GM12878 (cell line): ENCODE measurements around the gene SUPT3H. TPM values are rescaled to one million over a fixed set of nuclear protein-coding genes. Genes with fewer than 3 reads are reported as not detected.

Experiments used
- ASH2L ChIP-seq: fragments of 300-600, 200-600 bp; sonication (generic); IDR thresholded peaks from 2 replicates; pipeline ENCODE4 v1.6.1; 2017; ENCODE audit warnings: low read depth, mild to moderate bottlenecking, borderline replicate concordance
- EGR1 ChIP-seq, 2 experiments: IDR thresholded peaks; 1 replicate in 1 of 2; 2 replicates in 1 of 2; pipeline ENCODE4 v1.6.1; 2011 to 2012; ENCODE audit warnings: low read depth in 2 of 2, low read length in 2 of 2, borderline replicate concordance in 1 of 2, mild to moderate bottlenecking in 1 of 2, moderate library complexity in 1 of 2
- IRF4 ChIP-seq: IDR thresholded peaks from 2 replicates; pipeline ENCODE4 v1.6.1; 2011; ENCODE audit warnings: low read depth, low read length
- KLF5 ChIP-seq: fragments of 450-650 bp; IDR thresholded peaks from 2 replicates; pipeline ENCODE4 v1.6.1; 2014; ENCODE audit warnings: mild to moderate bottlenecking; ENCODE audit not compliant: partially characterized antibody
- MEF2A ChIP-seq: IDR thresholded peaks from 2 replicates; pipeline ENCODE4 v1.6.1; 2011; ENCODE audit warnings: low read depth, mild to moderate bottlenecking, low read length, moderate library complexity; ENCODE audit not compliant: insufficient read depth
- MTA3 ChIP-seq: IDR thresholded peaks from 2 replicates; pipeline ENCODE4 v1.6.1; 2012; ENCODE audit warnings: low read length, inconsistent platforms, borderline replicate concordance
- POLR2AphosphoS2 ChIP-seq: IDR thresholded peaks from 2 replicates; pipeline ENCODE4 v1.6.1; 2011; ENCODE audit warnings: low read depth, mild to moderate bottlenecking, low read length, improper control_type of control experiment, moderate library complexity
- SMARCA5 ChIP-seq: fragments of 450-650 bp; IDR thresholded peaks from 2 replicates; pipeline ENCODE4 v1.6.1; 2017; ENCODE audit warnings: mild to moderate bottlenecking
- SP1 ChIP-seq: IDR thresholded peaks from one replicate; pipeline ENCODE4 v1.6.1; 2011; ENCODE audit warnings: low read depth, low read length
- SREBF1 ChIP-seq: IDR thresholded peaks from 2 replicates; pipeline ENCODE4 v1.6.1; 2012; ENCODE audit warnings: mild to moderate bottlenecking, low read length
- STAT1 ChIP-seq: fragments of 450-650 bp; conservative IDR thresholded peaks from 2 replicates; pipeline ENCODE4 v1.6.1; 2014; ENCODE audit warnings: antibody characterized with exemption, mild to moderate bottlenecking
- TAF1 ChIP-seq: IDR thresholded peaks from 2 replicates; pipeline ENCODE4 v1.6.1; 2011; ENCODE audit warnings: mild to moderate bottlenecking, low read depth, low read length, borderline replicate concordance
- TARDBP ChIP-seq: IDR thresholded peaks from 2 replicates; pipeline ENCODE4 v1.6.1; 2016; ENCODE audit warnings: borderline replicate concordance
- YY1 ChIP-seq: IDR thresholded peaks from 2 replicates; pipeline ENCODE4 v1.6.1; 2011; ENCODE audit warnings: low read depth, mild to moderate bottlenecking, low read length
- ZNF384 ChIP-seq: IDR thresholded peaks from 2 replicates; pipeline ENCODE4 v1.6.1; 2012; ENCODE audit warnings: low read depth, mild to moderate bottlenecking, low read length, improper control_type of control experiment, borderline replicate concordance
- polyA plus RNA-seq, 11 experiments: library from polyadenylated mRNA; depleted of rRNA in 4 of 11; unstranded in 6 of 11; stranded (reverse) in 5 of 11; fragments of >200 nt; fragmentation: Nextera tagmentation in 4 of 11; fragmentation: Illumina TruSeq in 1 of 11; extraction: Ambion mirVana in 4 of 11; extraction: Trizol in 1 of 11; gene quantifications; 1 replicate in 1 of 11; 2 replicates in 10 of 11; pipeline versions ENCODE4 v1.2.1 to v1.2.3, GENCODE V29; 2011 to 2016; ENCODE audit warnings: inconsistent platforms in 2 of 11, missing spikeins in 2 of 11, low read depth in 1 of 11
- total RNA-seq, 4 experiments: library from RNA; depleted of rRNA in 3 of 4; stranded (reverse); fragments of >200 nt in 3 of 4; fragmentation: Illumina TruSeq in 1 of 4; extraction: Trizol in 1 of 4; gene quantifications; 2 replicates each; pipeline versions ENCODE4 v1.2.1 to v1.2.3, GENCODE V29; 2013 to 2021
- TF ChIP-seq, protein P1 (sequence below): fragments of 450-650 bp; IDR thresholded peaks from 2 replicates; pipeline ENCODE4 v1.6.1; 2017; ENCODE audit warnings: mild to moderate bottlenecking
- TF ChIP-seq, protein P2 (sequence below): fragments of 450-650 bp; IDR thresholded peaks from 2 replicates; pipeline ENCODE4 v1.6.1; 2017; ENCODE audit warnings: borderline replicate concordance
- TF ChIP-seq, protein P3 (sequence below): fragments of 450-650 bp; IDR thresholded peaks from 2 replicates; pipeline ENCODE4 v1.6.1; 2017; ENCODE audit warnings: mild to moderate bottlenecking, moderate library complexity
- TF ChIP-seq, protein P4 (sequence below): IDR thresholded peaks from 2 replicates; pipeline ENCODE4 v1.6.1; 2012; ENCODE audit warnings: low read length, inconsistent platforms
- TF ChIP-seq, protein P5 (sequence below): fragments of 150-350 bp; IDR thresholded peaks from 2 replicates; pipeline ENCODE4 v1.6.1; 2014; ENCODE audit warnings: mild to moderate bottlenecking, low read depth, low read length

The SUPT3H gene
- total and polyA plus RNA-seq, 10 of the 15 experiments (the other 5 are each of a cell fraction or from before 2014, with no cell fraction given), result 0.51 to 3.7 (median 2.0) TPM

DNA sequence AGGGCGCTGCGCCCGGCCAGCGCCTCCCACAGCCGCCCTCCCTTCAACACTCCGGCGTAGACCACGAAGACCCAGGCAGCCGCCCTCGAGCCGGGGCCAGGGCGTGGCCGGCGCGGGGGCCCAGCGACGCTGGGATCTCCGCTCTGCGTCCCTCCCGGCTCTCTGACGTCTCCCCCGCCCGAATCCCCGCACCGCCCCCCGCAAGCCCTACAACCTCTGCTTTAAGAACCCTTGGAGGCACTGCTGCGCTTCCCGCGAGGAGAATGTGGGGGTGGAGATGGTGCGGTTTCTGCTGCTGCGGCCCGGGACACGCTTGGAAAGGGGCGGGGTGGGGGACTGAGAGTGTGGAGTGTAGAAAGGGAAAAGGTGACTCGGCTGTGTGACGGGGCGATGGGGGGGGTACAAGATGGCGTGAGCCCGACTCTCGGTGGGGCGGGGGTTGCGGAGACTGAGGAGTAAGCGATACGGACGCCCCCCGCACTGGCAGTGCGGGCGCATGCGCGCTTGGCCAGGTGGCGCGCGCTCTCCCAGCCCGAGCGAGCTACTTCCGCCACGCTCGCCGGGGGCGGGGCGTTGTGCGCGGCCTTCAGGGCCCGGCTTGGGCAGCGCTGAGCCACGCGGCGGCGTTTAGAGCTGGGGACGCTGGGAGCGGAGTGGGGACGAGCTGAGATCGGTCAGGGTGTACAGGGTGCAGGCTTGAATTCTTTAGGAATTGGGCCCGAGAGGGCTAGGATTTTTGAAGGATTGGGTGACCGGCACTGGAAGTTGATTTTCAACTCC, at the start of gene SUPT3H (continued):
- TF ChIP-seq SMARCA5 (peak; percentile 92), ASH2L (no peak), YY1 (peak; percentile 87), POLR2AphosphoS2 (no peak; the same call in 1 of the 2 replicates), TARDBP (peak; percentile 24; the same call in 1 of the 2 replicates), EGR1 (IDR thresholded peaks at IDR 0.05; ENCODE audit: borderline replicate concordance in 1 of 2, low read depth in 2 of 2, low read length in 2 of 2) (peak in 1 of 2 experiments; percentile 38; a peak in 1 of 3 replicates), TAF1 (peak; percentile 56; the same call in 1 of the 2 replicates), SREBF1 (no peak), IRF4 (no peak), MEF2A (no peak), SP1 (no peak), STAT1 (no peak), MTA3 (no peak), ZNF384 (no peak), KLF5 (no peak)
- TF ChIP-seq, protein P1, sequence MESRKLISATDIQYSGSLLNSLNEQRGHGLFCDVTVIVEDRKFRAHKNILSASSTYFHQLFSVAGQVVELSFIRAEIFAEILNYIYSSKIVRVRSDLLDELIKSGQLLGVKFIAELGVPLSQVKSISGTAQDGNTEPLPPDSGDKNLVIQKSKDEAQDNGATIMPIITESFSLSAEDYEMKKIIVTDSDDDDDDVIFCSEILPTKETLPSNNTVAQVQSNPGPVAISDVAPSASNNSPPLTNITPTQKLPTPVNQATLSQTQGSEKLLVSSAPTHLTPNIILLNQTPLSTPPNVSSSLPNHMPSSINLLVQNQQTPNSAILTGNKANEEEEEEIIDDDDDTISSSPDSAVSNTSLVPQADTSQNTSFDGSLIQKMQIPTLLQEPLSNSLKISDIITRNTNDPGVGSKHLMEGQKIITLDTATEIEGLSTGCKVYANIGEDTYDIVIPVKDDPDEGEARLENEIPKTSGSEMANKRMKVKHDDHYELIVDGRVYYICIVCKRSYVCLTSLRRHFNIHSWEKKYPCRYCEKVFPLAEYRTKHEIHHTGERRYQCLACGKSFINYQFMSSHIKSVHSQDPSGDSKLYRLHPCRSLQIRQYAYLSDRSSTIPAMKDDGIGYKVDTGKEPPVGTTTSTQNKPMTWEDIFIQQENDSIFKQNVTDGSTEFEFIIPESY, result no peak
- TF ChIP-seq, protein P2, sequence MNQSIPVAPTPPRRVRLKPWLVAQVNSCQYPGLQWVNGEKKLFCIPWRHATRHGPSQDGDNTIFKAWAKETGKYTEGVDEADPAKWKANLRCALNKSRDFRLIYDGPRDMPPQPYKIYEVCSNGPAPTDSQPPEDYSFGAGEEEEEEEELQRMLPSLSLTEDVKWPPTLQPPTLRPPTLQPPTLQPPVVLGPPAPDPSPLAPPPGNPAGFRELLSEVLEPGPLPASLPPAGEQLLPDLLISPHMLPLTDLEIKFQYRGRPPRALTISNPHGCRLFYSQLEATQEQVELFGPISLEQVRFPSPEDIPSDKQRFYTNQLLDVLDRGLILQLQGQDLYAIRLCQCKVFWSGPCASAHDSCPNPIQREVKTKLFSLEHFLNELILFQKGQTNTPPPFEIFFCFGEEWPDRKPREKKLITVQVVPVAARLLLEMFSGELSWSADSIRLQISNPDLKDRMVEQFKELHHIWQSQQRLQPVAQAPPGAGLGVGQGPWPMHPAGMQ, result no peak
- TF ChIP-seq, protein P3, sequence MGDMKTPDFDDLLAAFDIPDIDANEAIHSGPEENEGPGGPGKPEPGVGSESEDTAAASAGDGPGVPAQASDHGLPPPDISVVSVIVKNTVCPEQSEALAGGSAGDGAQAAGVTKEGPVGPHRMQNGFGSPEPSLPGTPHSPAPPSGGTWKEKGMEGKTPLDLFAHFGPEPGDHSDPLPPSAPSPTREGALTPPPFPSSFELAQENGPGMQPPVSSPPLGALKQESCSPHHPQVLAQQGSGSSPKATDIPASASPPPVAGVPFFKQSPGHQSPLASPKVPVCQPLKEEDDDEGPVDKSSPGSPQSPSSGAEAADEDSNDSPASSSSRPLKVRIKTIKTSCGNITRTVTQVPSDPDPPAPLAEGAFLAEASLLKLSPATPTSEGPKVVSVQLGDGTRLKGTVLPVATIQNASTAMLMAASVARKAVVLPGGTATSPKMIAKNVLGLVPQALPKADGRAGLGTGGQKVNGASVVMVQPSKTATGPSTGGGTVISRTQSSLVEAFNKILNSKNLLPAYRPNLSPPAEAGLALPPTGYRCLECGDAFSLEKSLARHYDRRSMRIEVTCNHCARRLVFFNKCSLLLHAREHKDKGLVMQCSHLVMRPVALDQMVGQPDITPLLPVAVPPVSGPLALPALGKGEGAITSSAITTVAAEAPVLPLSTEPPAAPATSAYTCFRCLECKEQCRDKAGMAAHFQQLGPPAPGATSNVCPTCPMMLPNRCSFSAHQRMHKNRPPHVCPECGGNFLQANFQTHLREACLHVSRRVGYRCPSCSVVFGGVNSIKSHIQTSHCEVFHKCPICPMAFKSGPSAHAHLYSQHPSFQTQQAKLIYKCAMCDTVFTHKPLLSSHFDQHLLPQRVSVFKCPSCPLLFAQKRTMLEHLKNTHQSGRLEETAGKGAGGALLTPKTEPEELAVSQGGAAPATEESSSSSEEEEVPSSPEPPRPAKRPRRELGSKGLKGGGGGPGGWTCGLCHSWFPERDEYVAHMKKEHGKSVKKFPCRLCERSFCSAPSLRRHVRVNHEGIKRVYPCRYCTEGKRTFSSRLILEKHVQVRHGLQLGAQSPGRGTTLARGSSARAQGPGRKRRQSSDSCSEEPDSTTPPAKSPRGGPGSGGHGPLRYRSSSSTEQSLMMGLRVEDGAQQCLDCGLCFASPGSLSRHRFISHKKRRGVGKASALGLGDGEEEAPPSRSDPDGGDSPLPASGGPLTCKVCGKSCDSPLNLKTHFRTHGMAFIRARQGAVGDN, result peak; percentile 89
- TF ChIP-seq, protein P4, sequence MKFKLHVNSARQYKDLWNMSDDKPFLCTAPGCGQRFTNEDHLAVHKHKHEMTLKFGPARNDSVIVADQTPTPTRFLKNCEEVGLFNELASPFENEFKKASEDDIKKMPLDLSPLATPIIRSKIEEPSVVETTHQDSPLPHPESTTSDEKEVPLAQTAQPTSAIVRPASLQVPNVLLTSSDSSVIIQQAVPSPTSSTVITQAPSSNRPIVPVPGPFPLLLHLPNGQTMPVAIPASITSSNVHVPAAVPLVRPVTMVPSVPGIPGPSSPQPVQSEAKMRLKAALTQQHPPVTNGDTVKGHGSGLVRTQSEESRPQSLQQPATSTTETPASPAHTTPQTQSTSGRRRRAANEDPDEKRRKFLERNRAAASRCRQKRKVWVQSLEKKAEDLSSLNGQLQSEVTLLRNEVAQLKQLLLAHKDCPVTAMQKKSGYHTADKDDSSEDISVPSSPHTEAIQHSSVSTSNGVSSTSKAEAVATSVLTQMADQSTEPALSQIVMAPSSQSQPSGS, result no peak
- TF ChIP-seq, protein P5, sequence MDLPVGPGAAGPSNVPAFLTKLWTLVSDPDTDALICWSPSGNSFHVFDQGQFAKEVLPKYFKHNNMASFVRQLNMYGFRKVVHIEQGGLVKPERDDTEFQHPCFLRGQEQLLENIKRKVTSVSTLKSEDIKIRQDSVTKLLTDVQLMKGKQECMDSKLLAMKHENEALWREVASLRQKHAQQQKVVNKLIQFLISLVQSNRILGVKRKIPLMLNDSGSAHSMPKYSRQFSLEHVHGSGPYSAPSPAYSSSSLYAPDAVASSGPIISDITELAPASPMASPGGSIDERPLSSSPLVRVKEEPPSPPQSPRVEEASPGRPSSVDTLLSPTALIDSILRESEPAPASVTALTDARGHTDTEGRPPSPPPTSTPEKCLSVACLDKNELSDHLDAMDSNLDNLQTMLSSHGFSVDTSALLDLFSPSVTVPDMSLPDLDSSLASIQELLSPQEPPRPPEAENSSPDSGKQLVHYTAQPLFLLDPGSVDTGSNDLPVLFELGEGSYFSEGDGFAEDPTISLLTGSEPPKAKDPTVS, result no peak
